IMR-90 (cell line): ENCODE results near the gene VPS8.
"Not testable (repeated sequence)": the region's sequence is repeated elsewhere in the genome, so short reads cannot be mapped to it uniquely, and the experiment has no call there.

Experiments
- BHLHE40 ChIP-seq: fragments of 150-350 bp; IDR thresholded peaks from 2 replicates; pipeline ENCODE4 v1.6.1; 2016; ENCODE audit warnings: mild to moderate bottlenecking, low read depth, low read length
- CTCF ChIP-seq: conservative IDR thresholded peaks from 2 replicates; pipeline ENCODE4 v1.5.1; 2012; ENCODE audit warnings: mild to moderate bottlenecking, low read depth, low read length, improper control_type of control experiment
- FOS ChIP-seq: fragments of 150-350 bp; IDR thresholded peaks from 2 replicates; pipeline ENCODE4 v1.6.1; 2016; ENCODE audit warnings: low read depth, low read length
- MAZ ChIP-seq: IDR thresholded peaks from 2 replicates; pipeline ENCODE4 v1.6.1; 2012; ENCODE audit warnings: low read depth, mild to moderate bottlenecking, low read length, improper control_type of control experiment, moderate library complexity, borderline replicate concordance
- NFE2L2 ChIP-seq: fragments of 150-350 bp; IDR thresholded peaks from 2 replicates; pipeline ENCODE4 v1.6.1; 2016; ENCODE audit warnings: low read depth, mild to moderate bottlenecking, low read length
- POLR2A ChIP-seq: IDR thresholded peaks from 2 replicates; pipeline ENCODE4 v1.6.1; 2012; ENCODE audit warnings: mild to moderate bottlenecking, low read depth, low read length
- RAD21 ChIP-seq: IDR thresholded peaks from 2 replicates; pipeline ENCODE4 v1.6.1; 2012; ENCODE audit warnings: low read length, improper control_type of control experiment
- RFX5 ChIP-seq: IDR thresholded peaks from 2 replicates; pipeline ENCODE4 v1.8.0; 2012; ENCODE audit warnings: low read depth, mild to moderate bottlenecking, low read length, moderate library complexity
- SMC3 ChIP-seq: fragments of 150-350 bp; IDR thresholded peaks from 2 replicates; pipeline ENCODE4 v1.6.1; 2016; ENCODE audit warnings: low read depth, mild to moderate bottlenecking, antibody characterized with exemption, low read length, moderate library complexity

GRCh38 chr3:185017996-185018395 lies 206.0 kb downstream of the VPS8 start:
- not testable (repeated sequence) for TF ChIP-seq BHLHE40, CTCF, MAZ, POLR2A, RAD21, SMC3, RFX5, NFE2L2, FOS
